Activated CD8-positive, alpha-beta memory T cell treated with anti-CD3 and anti-CD28 coated beads for 36 hours (primary cell): Measurements from ENCODE around the gene INTU. TPM values are rescaled to one million over a fixed set of nuclear protein-coding genes. Genes with fewer than 3 reads are reported as not detected.
"Not testable (repeated sequence)": the region's sequence is repeated elsewhere in the genome, so short reads cannot be mapped to it uniquely, and the experiment has no call there.

ENCODE experiments used
- CTCF ChIA-PET: fragments of 350-600 bp; sonication (Branson Sonifier 250); formaldehyde crosslinking; loops from one replicate; lab custom pipeline; 2021; ENCODE audit warnings: antibody characterized with exemption; lab: Charles Lee
- POLR2A ChIA-PET: fragments of 350-600 bp; sonication (Branson Sonifier 250); formaldehyde crosslinking; loops from one replicate; lab custom pipeline; 2021; ENCODE audit warnings: antibody characterized with exemption; lab: Charles Lee
- total RNA-seq, 2 experiments: library from RNA; stranded (reverse); gene quantifications; one replicate each; pipeline ENCODE4 v1.2.3, GENCODE V29; 2021

The INTU gene
- total RNA-seq: under 1 TPM; 0.21 to 0.59 TPM

DNA sequence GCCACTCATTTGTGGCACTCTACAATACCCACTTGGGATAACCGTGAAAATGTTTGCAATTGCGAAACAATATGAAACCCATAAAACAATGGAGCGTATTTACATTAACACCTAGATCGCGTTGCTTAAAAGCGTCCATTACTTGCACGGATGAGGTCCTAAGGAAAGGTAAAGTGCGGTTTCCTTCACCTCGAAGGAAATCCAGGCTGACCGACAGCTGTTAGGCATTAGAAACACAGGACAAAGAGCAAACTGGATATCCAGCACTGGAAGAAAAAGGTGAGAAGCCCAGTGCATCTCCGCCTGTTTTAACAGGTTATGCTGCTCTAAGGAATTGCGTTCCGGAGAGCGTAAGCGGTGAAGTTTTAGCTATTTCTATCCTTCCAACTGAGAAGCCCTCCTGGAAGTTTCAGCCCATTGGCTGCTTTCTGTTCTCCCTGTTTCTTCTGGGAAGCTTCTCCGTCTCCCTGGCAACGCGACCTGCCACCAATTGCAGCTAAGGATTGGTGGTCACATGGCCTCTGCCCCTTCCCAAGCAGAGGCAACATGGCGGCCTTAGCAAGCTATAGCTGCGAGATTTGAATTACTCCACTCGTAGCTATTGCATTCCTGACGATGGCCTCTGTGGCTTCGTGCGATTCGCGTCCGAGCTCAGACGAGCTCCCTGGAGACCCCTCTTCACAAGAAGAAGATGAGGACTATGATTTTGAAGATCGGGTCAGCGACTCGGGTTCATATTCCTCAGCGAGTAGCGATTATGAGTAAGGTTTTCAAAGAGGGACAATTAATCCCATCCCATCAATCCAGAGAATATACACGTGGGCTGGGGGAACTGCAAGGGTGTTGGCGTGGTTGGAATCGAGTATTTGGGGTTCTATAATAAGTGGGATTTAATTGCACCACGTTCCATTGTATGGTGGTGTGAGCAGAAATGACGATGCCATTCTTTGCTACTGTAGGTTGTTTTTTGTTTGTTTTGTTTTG, at the start of gene INTU:
Gene INTU, plus strand, starts transcription at position 538 of the 984 bp plus-strand sequence. Its CDS starts 78 bp downstream, at position 616.
- CTCF ChIA-PET: no interaction called here
- POLR2A ChIA-PET: interaction anchor here (0.6 kb wide), 1 partner anchor 324 kb away, joined by 4 read pairs; no protein-coding TSS in a partner anchor

GRCh38 chr4:127586496-127586895, 46.3 kb upstream of the INTU start:
- CTCF ChIA-PET: not testable (repeated sequence)

GRCh38 chr4:127586922-127587571, 45.7 kb upstream of the INTU start:
- POLR2A ChIA-PET: no interaction called here
- CTCF ChIA-PET: interaction anchor here (0.6 kb wide), 1 partner anchor 122 kb away, joined by 4 read pairs; no protein-coding TSS in a partner anchor

More at GRCh38 chr4:127586496-127586895, 46.3 kb upstream of the INTU start:
- POLR2A ChIA-PET: not testable (repeated sequence)

DNA sequence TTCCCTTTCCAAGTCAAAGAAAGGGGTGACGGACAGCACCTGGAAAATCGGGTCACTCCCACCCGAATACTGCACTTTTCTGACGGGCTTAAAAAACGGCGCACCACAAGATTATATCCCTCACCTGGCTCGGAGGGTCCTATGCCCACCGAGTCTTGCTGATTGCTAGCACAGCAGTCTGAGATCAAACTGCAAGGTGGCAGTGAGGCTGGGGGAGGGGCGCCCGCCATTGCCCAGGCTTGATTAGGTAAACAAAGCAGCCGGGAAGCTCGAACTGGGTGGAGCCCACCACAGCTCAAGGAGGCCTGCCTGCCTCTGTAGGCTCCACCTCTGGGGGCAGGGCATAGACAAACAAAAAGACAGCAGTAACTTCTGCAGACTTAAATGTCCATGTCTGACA, 43.6 kb upstream of the INTU start:
- CTCF ChIA-PET: not testable (repeated sequence)

DNA sequence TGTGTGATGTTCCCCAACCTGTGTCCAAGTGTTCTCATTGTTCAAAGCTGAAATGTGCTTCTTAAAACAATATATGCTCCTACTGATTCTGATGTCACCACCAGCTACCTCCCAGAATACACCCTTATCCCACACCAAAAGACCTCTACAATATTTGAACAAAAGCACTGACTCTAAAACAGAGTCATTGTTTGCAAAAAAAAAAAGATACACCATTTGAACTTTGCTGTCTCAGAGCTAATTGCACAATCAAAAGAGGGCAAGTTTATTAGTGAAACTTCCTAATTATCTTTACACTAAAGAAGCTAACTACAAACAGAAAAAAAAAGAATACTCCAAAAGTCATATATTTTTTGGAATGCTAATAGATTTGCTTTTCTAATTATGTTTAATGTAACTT, 34.1 kb upstream of the INTU start:
- ChIA-PET POLR2A (no interaction called here), CTCF (no interaction called here)

More for the DNA sequence above, 43.6 kb upstream of the INTU start:
- POLR2A ChIA-PET: not testable (repeated sequence)

DNA sequence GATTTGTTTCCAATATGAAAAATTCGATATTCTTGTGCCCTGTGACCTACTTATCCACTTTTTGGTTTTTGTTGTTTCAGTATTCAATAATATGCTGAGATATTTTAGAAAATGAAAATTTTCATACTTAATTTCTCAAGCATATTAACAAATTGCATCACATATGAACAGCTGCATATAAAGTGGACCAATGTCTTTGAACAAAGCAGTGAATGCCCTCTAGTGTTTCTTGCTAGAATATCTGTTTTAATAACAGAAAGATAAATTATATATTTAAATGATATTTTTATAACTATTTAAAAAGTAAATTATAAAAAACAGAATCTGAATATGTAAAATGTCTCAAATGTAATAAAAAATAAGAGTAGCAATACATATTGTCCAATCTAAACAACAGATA, 31.7 kb upstream of the INTU start:
- ChIA-PET POLR2A (no interaction called here), CTCF (no interaction called here)

DNA sequence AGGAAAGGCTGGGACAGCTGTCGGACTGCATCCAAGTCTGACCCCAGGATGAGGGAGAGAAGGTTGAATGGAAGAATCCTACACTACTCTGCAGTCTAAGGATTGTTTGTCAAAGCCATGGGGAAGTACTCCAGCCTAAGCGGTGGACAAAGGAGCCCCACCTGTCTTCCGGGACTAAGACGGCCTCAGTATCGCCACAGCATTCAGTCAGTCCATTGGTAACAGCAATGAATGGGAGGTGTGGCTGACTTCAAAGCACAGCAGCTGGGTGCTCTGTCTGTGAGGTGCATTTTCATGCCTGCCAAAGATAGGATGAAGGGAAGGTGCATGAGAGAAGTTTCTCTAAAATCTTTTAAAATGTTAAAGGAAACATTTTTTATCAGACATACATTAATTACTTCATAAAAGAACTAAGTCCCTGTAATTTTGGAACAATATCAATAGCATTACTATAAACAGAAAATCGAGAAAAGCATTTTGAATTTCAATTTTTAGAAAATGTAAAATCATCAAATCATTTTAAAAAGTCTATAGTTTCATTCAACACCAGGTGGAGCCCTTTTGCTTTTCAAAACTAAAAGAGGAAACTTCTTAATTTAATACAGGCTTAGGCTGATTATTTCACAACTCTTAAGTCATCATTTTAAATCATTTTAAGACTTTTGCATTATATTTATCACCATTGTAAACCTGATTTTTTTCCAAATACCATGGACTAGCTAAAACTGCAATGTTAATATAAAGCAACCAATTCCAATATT, 27.6 kb upstream of the INTU start:
- CTCF ChIA-PET: interaction anchor here (0.6 kb wide), 1 partner anchor 1502 kb away, joined by 3 read pairs; no protein-coding TSS in a partner anchor
- POLR2A ChIA-PET: no interaction called here

DNA sequence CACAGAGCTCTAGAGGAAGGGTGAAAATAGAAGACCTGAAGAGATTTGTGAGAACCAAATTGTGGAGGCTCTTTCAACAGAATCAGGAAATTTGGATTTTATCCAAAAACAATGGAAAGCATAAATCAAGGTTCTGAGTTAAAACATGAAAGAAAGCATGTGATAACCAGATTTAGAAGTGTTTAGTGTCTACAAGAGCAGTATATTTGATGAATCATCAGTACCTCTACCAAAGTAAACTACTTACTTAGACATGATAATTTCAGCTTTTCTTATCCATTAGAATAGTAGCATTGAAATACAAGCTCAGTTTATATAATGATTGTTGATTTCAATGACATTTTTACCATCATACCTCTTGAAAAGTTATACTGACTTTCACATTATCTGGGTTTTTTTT, 25.9 kb upstream of the INTU start:
- ChIA-PET CTCF (no interaction called here), POLR2A (no interaction called here)

DNA sequence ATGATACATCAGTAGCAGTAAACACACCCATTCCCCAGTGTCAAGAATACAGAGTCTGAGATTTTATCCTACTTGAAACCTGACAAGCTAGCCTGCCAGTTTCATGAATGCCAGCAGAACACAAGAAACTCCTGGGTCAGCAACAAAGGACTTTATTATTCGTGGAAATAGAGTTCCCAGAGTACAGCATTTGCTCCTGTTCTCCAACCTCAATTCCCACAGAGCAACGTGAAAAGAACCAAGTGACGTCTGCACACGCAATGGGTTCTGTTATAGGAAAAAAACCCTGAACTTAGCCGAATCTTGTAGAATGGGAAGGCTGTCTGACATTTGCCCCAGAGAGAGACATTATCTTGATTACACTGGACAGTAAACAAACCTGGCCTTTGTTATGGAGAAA, 23.3 kb upstream of the INTU start:
- CTCF ChIA-PET: no interaction called here
- POLR2A ChIA-PET: no interaction called here

DNA sequence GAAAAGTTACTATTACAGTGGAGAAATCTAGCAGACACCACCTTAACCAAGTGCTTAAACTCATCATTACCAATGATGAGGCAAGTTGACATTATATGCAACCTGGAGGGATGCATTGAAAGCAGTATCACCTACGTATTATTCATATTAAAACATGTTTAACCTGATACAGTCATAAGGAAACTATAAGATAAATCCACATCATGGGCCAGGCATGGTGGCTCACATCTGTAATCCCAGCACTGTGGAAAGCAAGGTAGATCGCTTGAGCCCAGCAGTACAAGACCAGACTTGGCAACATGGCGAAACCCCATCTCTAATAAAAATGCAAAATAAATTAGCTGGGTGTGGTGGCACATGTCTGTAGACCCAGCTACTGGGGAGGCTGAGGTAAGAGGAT, 22.3 kb upstream of the INTU start:
- CTCF ChIA-PET: no interaction called here
- POLR2A ChIA-PET: no interaction called here

DNA sequence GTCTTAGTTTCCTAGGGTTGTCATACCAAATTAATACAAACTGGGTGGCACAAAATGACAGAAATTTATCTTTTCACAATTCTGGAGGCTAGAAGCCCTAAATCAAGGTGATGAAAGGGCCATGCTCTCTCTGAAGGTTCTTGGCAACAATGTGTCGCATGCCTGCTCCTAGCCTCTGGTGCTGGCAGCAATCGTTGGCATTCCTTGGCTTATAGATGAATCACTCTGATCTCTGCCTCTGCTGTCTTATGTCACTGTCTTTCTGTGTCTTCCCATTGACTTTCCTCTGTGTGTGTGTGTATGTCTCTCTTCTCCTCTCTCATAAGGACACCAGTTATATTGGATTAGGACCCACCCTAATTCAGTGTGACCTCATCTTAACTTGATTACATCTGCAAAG, 15.9 kb upstream of the INTU start:
- ChIA-PET CTCF (no interaction called here), POLR2A (no interaction called here)

DNA sequence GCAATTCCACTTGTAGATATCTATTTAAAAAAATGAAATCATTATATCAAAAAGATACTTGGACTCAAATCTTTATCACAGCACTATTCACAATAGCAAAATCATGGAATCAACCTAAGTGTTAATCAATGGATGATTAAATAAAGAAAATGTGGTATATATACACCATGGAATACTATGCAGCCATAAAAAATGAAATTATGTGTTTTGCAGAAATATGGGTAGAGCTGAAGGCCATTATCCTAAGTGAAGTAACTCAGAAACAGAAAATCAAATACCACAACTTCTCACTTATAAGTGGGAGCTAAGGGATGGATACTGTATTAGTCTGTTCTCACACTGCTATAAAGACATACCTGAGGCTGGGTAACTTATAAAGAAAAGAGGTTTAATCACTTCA, 14.3 kb upstream of the INTU start:
- ChIA-PET CTCF (no interaction called here), POLR2A (no interaction called here)

DNA sequence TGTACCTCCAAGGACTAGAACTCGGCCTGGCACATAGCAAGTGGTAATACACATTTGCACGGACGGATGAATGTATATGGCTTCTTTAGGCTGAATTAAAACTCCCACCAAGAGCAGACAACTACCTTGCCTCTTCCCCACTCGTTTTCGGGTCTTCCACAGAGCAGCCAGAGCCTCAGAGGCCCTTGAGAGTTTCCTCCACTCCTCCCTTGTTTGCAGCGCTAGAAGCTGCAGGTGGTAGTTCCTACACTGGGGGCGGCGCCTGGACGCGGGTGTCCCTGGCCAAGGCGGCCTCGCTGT, 10.2 kb upstream of the INTU start:
- ChIA-PET POLR2A (interaction anchor here (0.6 kb wide), 1 partner anchor 235 kb away, joined by 3 read pairs; no protein-coding TSS in a partner anchor), CTCF (no interaction called here)

DNA sequence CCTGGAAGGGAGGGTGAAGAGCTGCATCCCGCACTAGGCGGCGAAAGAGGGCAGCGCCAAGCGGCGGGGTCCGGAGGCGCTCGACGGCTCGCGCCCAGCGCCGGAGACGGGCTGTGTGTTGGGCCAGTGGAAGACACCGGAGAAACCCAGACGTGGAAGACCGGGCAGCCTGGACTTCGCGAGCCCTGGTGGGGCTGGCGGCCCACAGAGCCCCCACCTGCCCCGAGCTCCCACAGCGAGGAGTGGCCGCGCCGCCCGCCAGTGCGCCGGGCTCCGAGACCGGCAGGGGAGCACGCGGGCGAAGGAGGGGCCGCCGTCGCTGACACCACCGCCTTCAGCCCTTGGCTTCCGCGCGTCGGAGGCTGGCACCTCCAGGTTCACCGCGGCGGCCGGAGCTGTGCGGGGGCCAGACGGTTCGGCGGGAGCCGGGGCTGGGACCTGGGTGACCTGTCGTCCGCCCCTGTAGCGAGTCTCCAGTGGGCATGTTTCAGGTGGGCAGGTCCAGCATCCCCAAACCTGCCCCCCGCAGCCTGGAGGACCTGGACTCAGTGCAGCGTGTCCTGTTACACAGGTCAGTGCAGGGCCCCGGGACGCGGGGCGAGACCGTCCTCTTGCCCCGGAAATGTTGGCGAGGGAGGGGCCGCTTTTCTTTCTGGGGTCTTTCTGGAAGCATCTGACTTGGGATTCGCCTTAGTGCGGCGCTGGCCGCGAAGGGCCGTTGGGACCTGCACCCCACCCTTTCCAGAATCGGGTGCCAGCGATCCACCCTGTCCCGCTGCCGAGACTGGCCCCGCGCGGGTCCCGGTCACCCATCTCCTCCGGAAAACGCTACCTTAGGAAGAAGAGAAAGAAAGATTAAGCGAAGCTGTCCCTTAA, 9.6 kb upstream of the INTU start:
- ChIA-PET POLR2A (interaction anchor here (0.6 kb wide), 1 partner anchor 235 kb away, joined by 3 read pairs; no protein-coding TSS in a partner anchor), CTCF (no interaction called here)

GRCh38 chr4:127623797-127624083, 9.0 kb upstream of the INTU start:
- ChIA-PET POLR2A (no interaction called here), CTCF (no interaction called here)

DNA sequence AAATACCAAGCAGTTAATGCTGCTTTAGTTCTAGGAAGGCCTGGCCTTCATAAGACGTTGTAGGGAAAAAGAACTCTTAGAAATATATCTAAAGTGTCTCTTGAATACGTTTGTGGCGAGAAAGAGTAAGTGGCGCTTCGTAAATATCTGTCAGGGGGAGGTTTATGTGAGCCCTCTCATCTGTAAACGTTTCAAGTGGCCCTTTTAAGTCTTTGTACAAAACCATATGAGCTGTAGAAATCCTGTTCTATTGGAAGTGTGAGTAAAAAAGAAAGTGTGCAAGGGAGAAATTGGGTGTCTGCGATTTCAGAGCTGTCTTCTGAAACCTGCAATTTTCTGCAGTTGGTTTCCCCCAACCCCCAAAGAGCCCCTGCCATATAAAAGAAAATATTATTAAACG, 8.6 kb upstream of the INTU start:
- ChIA-PET POLR2A (no interaction called here), CTCF (no interaction called here)

- POLR2A ChIA-PET: no interaction called here
- CTCF ChIA-PET: no interaction called here
Observed at GRCh38 chr4:127629371-127629770, 3.4 kb upstream of the INTU start.

DNA sequence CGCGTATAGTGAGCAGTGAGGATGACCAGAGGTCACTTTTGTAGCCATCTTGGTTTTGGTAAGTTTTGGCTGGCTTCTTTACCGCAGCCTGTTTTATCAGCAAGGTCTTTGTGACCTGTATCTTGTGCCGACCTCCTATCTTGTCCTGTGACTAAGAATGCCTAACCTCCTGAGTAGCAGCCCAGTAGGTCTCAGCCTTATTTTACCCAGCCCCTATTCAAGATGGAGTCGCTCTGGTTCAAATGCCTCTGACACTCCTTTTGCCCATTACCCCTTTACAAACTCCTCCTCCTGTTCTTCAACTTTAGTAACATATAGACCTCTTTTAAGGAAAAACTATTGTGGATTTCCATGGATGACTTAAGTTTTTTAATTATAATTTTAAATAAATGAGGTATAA, 2.6 kb upstream of the INTU start:
- ChIA-PET CTCF (no interaction called here), POLR2A (no interaction called here)

GRCh38 chr4:127631420-127631819, 1.3 kb upstream of the INTU start:
- POLR2A ChIA-PET: no interaction called here
- CTCF ChIA-PET: no interaction called here
